ENCODE results near the gene DRAXIN.
A peak's percentile ranks its signal among the peaks of the same experiment; 100 is the strongest.

The DRAXIN gene

DNA sequence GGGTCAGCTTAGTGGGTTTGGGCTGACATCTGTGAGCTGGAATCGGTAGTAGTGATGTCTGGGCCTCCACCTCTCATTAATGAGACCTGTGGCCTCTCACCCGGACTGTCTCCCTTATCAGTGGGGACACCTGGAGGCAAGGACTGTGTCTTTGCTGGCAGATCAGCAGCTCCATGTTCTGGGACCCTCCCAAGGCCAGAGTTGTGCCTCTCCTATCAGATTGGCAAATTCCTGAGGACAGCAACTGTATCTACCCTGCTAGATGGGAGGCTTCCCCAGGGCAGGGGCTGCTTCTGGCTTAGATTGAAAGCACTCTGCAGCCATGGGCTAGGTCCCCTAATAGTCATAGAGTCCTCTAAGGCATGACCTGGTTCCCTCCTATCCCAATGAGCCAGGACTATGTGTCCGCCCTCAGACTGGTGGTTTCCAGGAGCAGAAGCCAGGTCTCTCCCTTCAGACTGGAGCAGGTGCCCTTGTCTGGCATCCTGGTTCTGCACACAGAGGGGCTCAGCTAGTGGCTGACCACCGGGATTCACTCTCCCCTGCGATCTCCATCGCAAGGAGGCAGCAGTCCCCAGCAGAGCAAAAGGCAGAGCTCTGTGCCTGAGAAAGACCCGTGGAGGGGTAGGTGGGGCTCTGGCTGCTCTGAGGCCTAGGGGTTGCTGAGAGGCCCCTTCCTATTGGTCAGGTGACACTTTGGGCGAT, 5.8 kb downstream of the DRAXIN start:
- no peak overlapping the region for H3K9ac ChIP-seq (ENCODE audit: low read depth, low read length)
- no peak overlapping the region for H2AFZ ChIP-seq (ENCODE audit: low read depth, low read length)
- TF ChIP-seq, protein P1, sequence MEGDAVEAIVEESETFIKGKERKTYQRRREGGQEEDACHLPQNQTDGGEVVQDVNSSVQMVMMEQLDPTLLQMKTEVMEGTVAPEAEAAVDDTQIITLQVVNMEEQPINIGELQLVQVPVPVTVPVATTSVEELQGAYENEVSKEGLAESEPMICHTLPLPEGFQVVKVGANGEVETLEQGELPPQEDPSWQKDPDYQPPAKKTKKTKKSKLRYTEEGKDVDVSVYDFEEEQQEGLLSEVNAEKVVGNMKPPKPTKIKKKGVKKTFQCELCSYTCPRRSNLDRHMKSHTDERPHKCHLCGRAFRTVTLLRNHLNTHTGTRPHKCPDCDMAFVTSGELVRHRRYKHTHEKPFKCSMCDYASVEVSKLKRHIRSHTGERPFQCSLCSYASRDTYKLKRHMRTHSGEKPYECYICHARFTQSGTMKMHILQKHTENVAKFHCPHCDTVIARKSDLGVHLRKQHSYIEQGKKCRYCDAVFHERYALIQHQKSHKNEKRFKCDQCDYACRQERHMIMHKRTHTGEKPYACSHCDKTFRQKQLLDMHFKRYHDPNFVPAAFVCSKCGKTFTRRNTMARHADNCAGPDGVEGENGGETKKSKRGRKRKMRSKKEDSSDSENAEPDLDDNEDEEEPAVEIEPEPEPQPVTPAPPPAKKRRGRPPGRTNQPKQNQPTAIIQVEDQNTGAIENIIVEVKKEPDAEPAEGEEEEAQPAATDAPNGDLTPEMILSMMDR (IDR thresholded peaks at IDR 0.05; ENCODE audit: borderline replicate concordance, extremely low read depth, low read length, poor library complexity, severe bottlenecking), result no peak
- TF ChIP-seq EZH2 (IDR thresholded peaks at IDR 0.05; ENCODE audit: borderline replicate concordance, low read depth, low read length, severe bottlenecking), result no peak
- DNase-seq, result no peak
- no peaks in the 10 kb centered on the region for H3K36me3 ChIP-seq (ENCODE audit: insufficient read depth, low read length)
- H3K79me2 ChIP-seq (ENCODE audit: insufficient read depth, low read length), result no peaks in the 10 kb centered on the region
- H3K9me3 ChIP-seq (ENCODE audit: insufficient read depth, low read length, severe bottlenecking), result no peaks in the 10 kb centered on the region
- ATAC-seq (ENCODE audit: insufficient read depth, low read depth), result no peak
- H3K4me1 ChIP-seq (ENCODE audit: insufficient read depth, low read length), result no peaks in the 10 kb centered on the region
- no peak overlapping the region for H3K27ac ChIP-seq (ENCODE audit: low read length)
- H3K4me2 ChIP-seq (ENCODE audit: insufficient read depth, low read length), result no peak overlapping the region
- H4K20me1 ChIP-seq (ENCODE audit: insufficient read depth, low read length), result no peaks in the 10 kb centered on the region
- no peak overlapping the region for H3K4me3 ChIP-seq (ENCODE audit: low read depth in 1 of 2, low read length in 2 of 2)
- H3K27me3 ChIP-seq (ENCODE audit: insufficient read depth, low read length, poor library complexity), result peaks cover 5% of the 10 kb centered on the region

DNA sequence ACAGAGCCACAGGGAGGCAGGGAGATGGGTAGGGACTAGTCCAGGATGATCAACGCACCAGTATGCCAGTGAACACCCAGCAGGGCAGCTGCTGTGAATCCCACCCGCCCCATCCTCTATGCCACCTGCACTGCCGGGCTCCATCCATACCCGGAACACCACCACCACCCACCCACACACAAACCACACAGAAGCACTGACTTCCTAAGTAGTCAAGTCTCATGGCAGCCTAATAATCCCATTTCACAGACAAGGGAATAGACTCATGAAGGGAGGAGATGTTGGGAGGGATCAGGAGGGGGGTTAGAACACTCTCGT, 6.3 kb downstream of the DRAXIN start:
- no peak overlapping the region for H2AFZ ChIP-seq (ENCODE audit: low read depth, low read length)
- TF ChIP-seq, protein P1 (IDR thresholded peaks at IDR 0.05; ENCODE audit: borderline replicate concordance, extremely low read depth, low read length, poor library complexity, severe bottlenecking), result no peak
- H4K20me1 ChIP-seq (ENCODE audit: insufficient read depth, low read length), result no peaks in the 10 kb centered on the region
- no peaks in the 10 kb centered on the region for H3K9me3 ChIP-seq (ENCODE audit: insufficient read depth, low read length, severe bottlenecking)
- H3K4me1 ChIP-seq (ENCODE audit: insufficient read depth, low read length), result no peaks in the 10 kb centered on the region
- no peak for DNase-seq
- H3K27me3 ChIP-seq (ENCODE audit: insufficient read depth, low read length, poor library complexity), result peaks cover 5% of the 10 kb centered on the region
- no peak overlapping the region for H3K4me3 ChIP-seq (ENCODE audit: low read depth in 1 of 2, low read length in 2 of 2)
- H3K9ac ChIP-seq (ENCODE audit: low read depth, low read length), result no peak overlapping the region
- no peaks in the 10 kb centered on the region for H3K36me3 ChIP-seq (ENCODE audit: insufficient read depth, low read length)
- H3K79me2 ChIP-seq (ENCODE audit: insufficient read depth, low read length), result no peaks in the 10 kb centered on the region
- no peak overlapping the region for H3K4me2 ChIP-seq (ENCODE audit: insufficient read depth, low read length)
- no peak overlapping the region for H3K27ac ChIP-seq (ENCODE audit: low read length)
- ATAC-seq (ENCODE audit: insufficient read depth, low read depth), result peak; percentile 24; the same call in 1 of the 3 replicates

DNA sequence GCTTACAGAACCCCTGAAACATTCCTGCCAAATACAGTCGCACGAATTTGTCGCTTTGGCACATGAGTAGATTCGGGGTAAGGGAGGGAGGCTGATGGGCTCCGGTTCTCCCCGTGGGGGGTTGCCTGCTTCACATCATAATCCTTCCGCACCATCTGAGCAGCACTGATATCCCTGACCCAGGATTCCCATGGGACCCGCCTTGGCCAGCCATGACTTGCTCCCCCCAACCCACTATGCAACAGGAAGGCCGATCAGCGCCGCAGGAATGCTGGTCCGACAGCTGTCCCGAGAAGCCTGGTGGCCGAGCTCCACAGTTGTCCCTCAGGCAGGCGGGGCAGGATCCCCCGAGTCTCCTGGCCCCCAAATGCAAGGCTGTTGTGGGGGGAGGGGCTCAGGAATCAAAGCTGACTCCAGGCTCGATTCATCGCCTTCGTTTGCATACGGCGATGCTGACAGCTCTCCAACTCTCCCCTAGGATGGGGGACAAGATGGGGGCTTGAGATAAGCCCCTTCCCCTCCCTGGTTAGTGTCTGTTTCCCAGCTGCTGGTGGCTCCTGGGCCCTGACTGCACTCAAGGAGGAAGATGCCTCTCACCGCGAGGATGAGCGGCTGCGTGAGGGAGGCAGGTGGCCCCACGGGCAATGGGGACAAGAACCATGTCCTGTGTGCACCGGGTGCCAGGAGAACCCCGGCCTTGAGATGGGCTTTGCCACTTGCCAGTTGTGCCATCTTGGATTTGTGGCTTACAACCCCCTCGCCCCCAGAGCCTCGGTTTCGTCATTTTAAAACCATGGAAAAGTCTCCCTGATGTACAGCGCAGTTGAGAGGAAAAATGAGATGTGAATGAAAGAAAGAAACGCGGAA, 9.3 kb downstream of the DRAXIN start:
- ATAC-seq (ENCODE audit: insufficient read depth, low read depth), result no peak
- no peak overlapping the region for H3K27ac ChIP-seq (ENCODE audit: low read length)

More for the DNA sequence above, 9.3 kb downstream of the DRAXIN start:
- H3K9ac ChIP-seq (ENCODE audit: low read depth, low read length), result no peak overlapping the region
- TF ChIP-seq, protein P1 (IDR thresholded peaks at IDR 0.05; ENCODE audit: borderline replicate concordance, extremely low read depth, low read length, poor library complexity, severe bottlenecking), result no peak
- TF ChIP-seq EZH2 (IDR thresholded peaks at IDR 0.05; ENCODE audit: borderline replicate concordance, low read depth, low read length, severe bottlenecking), result no peak
- H3K27me3 ChIP-seq (ENCODE audit: insufficient read depth, low read length, poor library complexity), result no peaks in the 10 kb centered on the region
- no peak for DNase-seq
- no peaks in the 10 kb centered on the region for H3K79me2 ChIP-seq (ENCODE audit: insufficient read depth, low read length)
- no peak overlapping the region for H2AFZ ChIP-seq (ENCODE audit: low read depth, low read length)
- H4K20me1 ChIP-seq (ENCODE audit: insufficient read depth, low read length), result peaks cover 3% of the 10 kb centered on the region; the same call in 1 of the 2 replicates
- no peaks in the 10 kb centered on the region for H3K9me3 ChIP-seq (ENCODE audit: insufficient read depth, low read length, severe bottlenecking)
- no peak overlapping the region for H3K4me3 ChIP-seq (ENCODE audit: low read depth in 1 of 2, low read length in 2 of 2)
- no peaks in the 10 kb centered on the region for H3K36me3 ChIP-seq (ENCODE audit: insufficient read depth, low read length)
- no peak overlapping the region for H3K4me2 ChIP-seq (ENCODE audit: insufficient read depth, low read length)
- H3K4me1 ChIP-seq (ENCODE audit: insufficient read depth, low read length), result no peaks in the 10 kb centered on the region
